ENCODE results near the gene ARMC5. TPM values are rescaled to one million over a fixed set of nuclear protein-coding genes. Genes with fewer than 3 reads are reported as not detected.
"Not testable (repeated sequence)": the region's sequence is repeated elsewhere in the genome, so short reads cannot be mapped to it uniquely, and the experiment has no call there.

Gene ARMC5
- total RNA-seq, 1 donor from 2014 or later = 5.4 TPM

DNA sequence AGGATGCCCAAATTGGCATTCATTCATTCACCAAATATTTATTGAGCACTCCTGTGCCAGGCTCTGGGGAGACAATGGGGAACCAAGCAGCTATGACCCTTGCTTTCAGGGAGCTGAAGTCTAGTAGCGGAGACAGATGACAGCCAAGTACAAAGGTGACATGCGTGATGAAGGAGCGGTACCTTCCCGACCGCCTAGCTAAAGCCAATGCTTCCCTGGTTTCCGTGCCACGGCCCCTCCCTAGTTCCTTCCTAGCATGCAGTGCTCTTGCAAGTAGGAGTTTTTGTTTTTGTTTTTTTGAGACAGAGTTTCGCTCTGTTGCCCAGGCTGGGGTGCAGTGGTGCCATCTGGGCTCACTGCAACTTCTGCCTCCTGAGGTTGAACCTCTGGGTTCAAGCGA, 20.4 kb downstream of the ARMC5 start:
- no peak overlapping the region for H3K9ac ChIP-seq
- H3K36me3 Mint-ChIP-seq = peaks cover 3% of the 10 kb centered on the region
- DNase-seq (ENCODE audit: low spot score) = no peak
- TF ChIP-seq EZH2 (IDR thresholded peaks at IDR 0.05) (no peak), EZH2phosphoT487 (IDR thresholded peaks at IDR 0.05) (no peak)
- TF ChIP-seq, protein P1, sequence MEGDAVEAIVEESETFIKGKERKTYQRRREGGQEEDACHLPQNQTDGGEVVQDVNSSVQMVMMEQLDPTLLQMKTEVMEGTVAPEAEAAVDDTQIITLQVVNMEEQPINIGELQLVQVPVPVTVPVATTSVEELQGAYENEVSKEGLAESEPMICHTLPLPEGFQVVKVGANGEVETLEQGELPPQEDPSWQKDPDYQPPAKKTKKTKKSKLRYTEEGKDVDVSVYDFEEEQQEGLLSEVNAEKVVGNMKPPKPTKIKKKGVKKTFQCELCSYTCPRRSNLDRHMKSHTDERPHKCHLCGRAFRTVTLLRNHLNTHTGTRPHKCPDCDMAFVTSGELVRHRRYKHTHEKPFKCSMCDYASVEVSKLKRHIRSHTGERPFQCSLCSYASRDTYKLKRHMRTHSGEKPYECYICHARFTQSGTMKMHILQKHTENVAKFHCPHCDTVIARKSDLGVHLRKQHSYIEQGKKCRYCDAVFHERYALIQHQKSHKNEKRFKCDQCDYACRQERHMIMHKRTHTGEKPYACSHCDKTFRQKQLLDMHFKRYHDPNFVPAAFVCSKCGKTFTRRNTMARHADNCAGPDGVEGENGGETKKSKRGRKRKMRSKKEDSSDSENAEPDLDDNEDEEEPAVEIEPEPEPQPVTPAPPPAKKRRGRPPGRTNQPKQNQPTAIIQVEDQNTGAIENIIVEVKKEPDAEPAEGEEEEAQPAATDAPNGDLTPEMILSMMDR (IDR thresholded peaks at IDR 0.05) = no peak
- no peak overlapping the region for H3K4me3 Mint-ChIP-seq
- no peak overlapping the region for H3K4me2 ChIP-seq
- peaks cover 46% of the 10 kb centered on the region for H3K27me3 Mint-ChIP-seq (ENCODE audit: insufficient read depth, low read depth)
- H3K27me3 ChIP-seq = peaks cover 100% of the 10 kb centered on the region
- no peak overlapping the region for H2AFZ ChIP-seq (replicated peaks)
- no peaks in the 10 kb centered on the region for H3K9me3 Mint-ChIP-seq
- no peaks in the 10 kb centered on the region for H3K9me3 ChIP-seq (ENCODE audit: low read depth)
- H3K4me3 ChIP-seq = no peak overlapping the region
- H3K27ac Mint-ChIP-seq = no peak overlapping the region
- peaks cover 7% of the 10 kb centered on the region for H3F3A ChIP-seq (ENCODE audit: low read depth)
- no peaks in the 10 kb centered on the region for H3K36me3 ChIP-seq
- H4K20me1 ChIP-seq (ENCODE audit: low read depth) = peaks cover 19% of the 10 kb centered on the region
- no peak overlapping the region for H3K27ac ChIP-seq
- no peaks in the 10 kb centered on the region for H3K4me1 ChIP-seq
- H3K79me2 ChIP-seq (ENCODE audit: low read depth) = no peaks in the 10 kb centered on the region
- peaks cover 12% of the 10 kb centered on the region for H3K4me1 Mint-ChIP-seq

DNA sequence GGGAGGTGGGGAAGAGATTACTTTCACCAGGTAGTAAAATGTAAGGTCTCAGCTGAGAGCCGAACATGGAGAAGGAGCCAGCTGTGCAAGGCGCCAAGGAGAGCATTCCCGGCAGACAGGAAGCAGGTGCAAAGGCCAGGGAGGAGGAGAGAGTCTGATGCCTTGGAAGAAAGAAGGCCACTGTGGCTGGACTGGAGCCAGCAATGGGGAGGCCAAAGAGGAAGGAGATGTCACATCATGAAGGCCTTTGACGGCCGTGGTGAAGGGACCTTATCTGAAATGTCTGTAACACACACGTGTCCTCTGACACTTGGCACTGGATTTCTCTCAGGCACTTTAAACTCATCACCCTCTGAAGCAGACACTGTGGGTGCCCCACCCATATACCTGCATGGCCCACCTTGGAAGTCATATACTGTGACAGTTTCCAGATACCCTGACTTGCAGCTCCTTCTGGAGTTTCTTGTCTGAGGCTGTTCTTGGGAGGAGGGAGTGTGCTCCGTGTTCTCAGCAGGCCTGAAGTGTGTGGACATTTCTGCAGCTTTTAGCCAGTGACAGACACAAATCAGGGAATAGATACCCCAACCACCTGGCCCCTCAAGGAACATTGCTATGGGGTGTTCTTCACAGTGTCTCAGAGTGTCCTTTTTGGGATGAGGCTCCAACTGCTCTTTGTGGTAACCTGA, 21.7 kb downstream of the ARMC5 start:
- Mint-ChIP-seq H3K27me3 (ENCODE audit: insufficient read depth, low read depth) (peaks cover 47% of the 10 kb centered on the region), H3K9me3 (no peaks in the 10 kb centered on the region), H3K27ac (no peak overlapping the region), H3K4me3 (no peak overlapping the region), H3K4me1 (peaks cover 12% of the 10 kb centered on the region), H3K36me3 (no peaks in the 10 kb centered on the region)
- Histone ChIP-seq H3K36me3 (no peaks in the 10 kb centered on the region), H3K27ac (no peak overlapping the region), H2AFZ (replicated peaks) (no peak overlapping the region), H3F3A (ENCODE audit: low read depth) (peaks cover 7% of the 10 kb centered on the region), H3K9me3 (ENCODE audit: low read depth) (no peaks in the 10 kb centered on the region), H4K20me1 (ENCODE audit: low read depth) (peaks cover 13% of the 10 kb centered on the region), H3K9ac (no peak overlapping the region), H3K79me2 (ENCODE audit: low read depth) (no peaks in the 10 kb centered on the region), H3K27me3 (peaks cover 100% of the 10 kb centered on the region), H3K4me2 (no peak overlapping the region), H3K4me1 (no peaks in the 10 kb centered on the region), H3K4me3 (no peak overlapping the region)
- TF ChIP-seq EZH2phosphoT487 (IDR thresholded peaks at IDR 0.05) (no peak), EZH2 (IDR thresholded peaks at IDR 0.05) (no peak)
- TF ChIP-seq, protein P1 (IDR thresholded peaks at IDR 0.05) = no peak
- DNase-seq (ENCODE audit: low spot score) = no peak

- no peaks in the 10 kb centered on the region for H3K9me3 Mint-ChIP-seq
- no peak within 1 kb of the TSS for H3K27ac Mint-ChIP-seq
- Histone ChIP-seq H3K9ac (no peak within 1 kb of the TSS), H3K4me2 (no peak within 1 kb of the TSS), H3K27me3 (peaks cover 100% of the 10 kb centered on the region), H3K79me2 (ENCODE audit: low read depth) (no peaks in the 10 kb centered on the region), H3K4me3 (no peak within 1 kb of the TSS), H4K20me1 (ENCODE audit: low read depth) (peaks cover 7% of the 10 kb centered on the region), H3K27ac (no peak within 1 kb of the TSS), H2AFZ (replicated peaks) (no peak within 1 kb of the TSS), H3K4me1 (peaks cover 2% of the 10 kb centered on the region), H3K36me3 (no peaks in the 10 kb centered on the region), H3F3A (ENCODE audit: low read depth) (peaks cover under 1% of the 10 kb centered on the region), H3K9me3 (ENCODE audit: low read depth) (no peaks in the 10 kb centered on the region)
- TF ChIP-seq EZH2 (IDR thresholded peaks at IDR 0.05) (no peak), EZH2phosphoT487 (IDR thresholded peaks at IDR 0.05) (no peak)
- TF ChIP-seq, protein P1 (IDR thresholded peaks at IDR 0.05) = no peak
- peaks cover 47% of the 10 kb centered on the region for H3K27me3 Mint-ChIP-seq (ENCODE audit: insufficient read depth, low read depth)
- no peak for DNase-seq (ENCODE audit: low spot score)
- no peak within 1 kb of the TSS for H3K4me3 Mint-ChIP-seq
- H3K4me1 Mint-ChIP-seq = peaks cover 1% of the 10 kb centered on the region
- H3K36me3 Mint-ChIP-seq = no peaks in the 10 kb centered on the region
Observed at GRCh38 chr16:31483081-31483480, 23.8 kb downstream of the ARMC5 start, which contains the start of gene SLC5A2. Gene SLC5A2, plus strand, starts transcription at chr16:31483123. Its CDS starts 14 bp downstream, at chr16:31483137.

DNA sequence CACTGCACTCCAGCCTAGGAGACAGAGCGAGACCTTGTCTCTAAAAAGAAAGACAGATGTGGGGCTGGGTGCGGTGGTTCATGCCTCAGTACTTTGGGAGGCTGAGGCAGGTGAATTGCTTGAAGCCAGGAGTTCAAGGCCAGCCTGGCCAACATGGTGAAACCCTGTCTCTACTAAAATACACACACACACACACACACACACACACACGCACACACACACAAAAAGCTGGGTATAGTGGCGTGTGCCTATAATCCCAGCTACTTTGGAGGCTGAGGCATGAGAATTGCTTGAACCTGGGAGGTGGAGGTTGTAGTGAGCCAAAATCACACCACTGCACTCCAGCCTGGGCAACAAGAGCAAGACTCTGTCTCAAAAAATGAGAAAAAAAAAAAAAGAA, 24.7 kb downstream of the ARMC5 start:
- H3K27me3 Mint-ChIP-seq (ENCODE audit: insufficient read depth, low read depth) = peaks cover 43% of the 10 kb centered on the region
- peaks cover 100% of the 10 kb centered on the region for H3K27me3 ChIP-seq
- H3K4me2 ChIP-seq = not testable (repeated sequence)

More for the DNA sequence above, 24.7 kb downstream of the ARMC5 start:
- H3K9me3 Mint-ChIP-seq; H3K4me3 Mint-ChIP-seq; DNase-seq (ENCODE audit: low spot score); H3K9ac ChIP-seq; H2AFZ ChIP-seq (replicated peaks); H3K27ac Mint-ChIP-seq; H3K4me1 ChIP-seq; H3K27ac ChIP-seq; H3K4me3 ChIP-seq; H3K36me3 Mint-ChIP-seq; H3F3A ChIP-seq (ENCODE audit: low read depth); H3K9me3 ChIP-seq (ENCODE audit: low read depth); H3K36me3 ChIP-seq; H3K4me1 Mint-ChIP-seq; H3K79me2 ChIP-seq (ENCODE audit: low read depth): not testable (repeated sequence)
- H4K20me1 ChIP-seq (ENCODE audit: low read depth) = peaks cover 16% of the 10 kb centered on the region
